ENCODE measurements around the gene ZEB1. TPM values are rescaled to one million over a fixed set of nuclear protein-coding genes. Genes with fewer than 3 reads are reported as not detected.
"Not testable (repeated sequence)": the region's sequence is repeated elsewhere in the genome, so short reads cannot be mapped to it uniquely, and the experiment has no call there.

ZEB1 gene
- polyA plus RNA-seq, 10 donors: 63.3 to 81.2 (median 69.5) TPM

GRCh38 chr10:31363696-31364095 lies 44.7 kb downstream of the ZEB1 start:
- not testable (repeated sequence) for DNase-seq

- not testable (repeated sequence) for DNase-seq
These were observed 45.2 kb downstream of the ZEB1 start for GRCh38 chr10:31364238-31364637.

- no peak for DNase-seq
These were observed 47.7 kb downstream of the ZEB1 start for GRCh38 chr10:31366703-31367102.

- DNase-seq: no peak
These were observed 49.7 kb downstream of the ZEB1 start for GRCh38 chr10:31368724-31369123.

- no peak for DNase-seq
These were observed 53.4 kb downstream of the ZEB1 start for GRCh38 chr10:31372439-31372838.

- DNase-seq: no peak
These were observed 55.2 kb downstream of the ZEB1 start for GRCh38 chr10:31374146-31374696.

GRCh38 chr10:31381171-31381570 lies 62.2 kb downstream of the ZEB1 start:
- DNase-seq: no peak

GRCh38 chr10:31381766-31382316 lies 62.8 kb downstream of the ZEB1 start:
- no peak for DNase-seq

- DNase-seq: no peak
These were observed 65.0 kb downstream of the ZEB1 start for GRCh38 chr10:31383810-31384588.

GRCh38 chr10:31384589-31384949 lies 65.6 kb downstream of the ZEB1 start:
- DNase-seq: no peak

GRCh38 chr10:31390804-31391203 lies 71.8 kb downstream of the ZEB1 start:
- no peak for DNase-seq

- DNase-seq: no peak
These were observed 74.8 kb downstream of the ZEB1 start for GRCh38 chr10:31393844-31394243.

- DNase-seq: peak in 1 of 3 donors; percentile 19
These were observed 76.7 kb downstream of the ZEB1 start for GRCh38 chr10:31395695-31396094.

- no peak for DNase-seq
These were observed 77.4 kb downstream of the ZEB1 start for GRCh38 chr10:31396376-31396775.

GRCh38 chr10:31397852-31398251 lies 78.8 kb downstream of the ZEB1 start:
- no peak for DNase-seq

GRCh38 chr10:31399171-31399570 lies 80.2 kb downstream of the ZEB1 start:
- no peak for DNase-seq

GRCh38 chr10:31399631-31400030 lies 80.6 kb downstream of the ZEB1 start:
- no peak for DNase-seq

- no peak for DNase-seq
These were observed 82.3 kb downstream of the ZEB1 start for GRCh38 chr10:31401287-31401686.

GRCh38 chr10:31404640-31405039 lies 85.6 kb downstream of the ZEB1 start:
- no peak for DNase-seq

GRCh38 chr10:31405829-31406228 lies 86.8 kb downstream of the ZEB1 start:
- DNase-seq: not testable (repeated sequence)

- not testable (repeated sequence) for DNase-seq
These were observed 93.4 kb downstream of the ZEB1 start for GRCh38 chr10:31412397-31412796.

- no peak for DNase-seq
These were observed 94.3 kb downstream of the ZEB1 start for GRCh38 chr10:31413325-31413724.

GRCh38 chr10:31418481-31418880 lies 99.5 kb downstream of the ZEB1 start:
- no peak for DNase-seq
